ENCODE data around the gene TMOD2.
A peak's percentile ranks its signal among the peaks of the same experiment; 100 is the strongest.

Gene TMOD2

DNA sequence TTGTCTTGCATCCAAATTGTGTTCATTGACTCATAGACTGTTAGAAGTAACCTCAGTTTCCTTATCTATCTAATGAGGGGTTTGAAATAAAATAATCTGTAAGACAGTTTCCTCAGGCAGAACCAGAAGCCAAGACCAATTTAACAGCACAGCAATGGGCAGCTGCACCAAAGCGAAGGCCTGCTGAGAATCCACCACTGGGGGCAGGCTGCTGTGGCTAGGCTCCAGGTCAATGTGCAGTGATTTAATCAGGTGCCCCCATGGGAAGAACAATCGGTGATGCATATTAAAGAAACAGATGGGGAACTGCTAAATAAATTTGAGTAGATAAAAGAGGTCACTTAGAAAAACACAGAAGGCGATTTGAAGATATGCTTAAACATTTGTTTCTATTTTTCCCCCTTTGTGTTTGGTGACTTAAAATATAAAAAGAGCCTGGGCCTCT, 50.0 kb downstream of the TMOD2 start:
- TF ChIP-seq ZNF274 (IDR thresholded peaks at IDR 0.05; ENCODE audit: low read depth, low read length) = no peak

DNA sequence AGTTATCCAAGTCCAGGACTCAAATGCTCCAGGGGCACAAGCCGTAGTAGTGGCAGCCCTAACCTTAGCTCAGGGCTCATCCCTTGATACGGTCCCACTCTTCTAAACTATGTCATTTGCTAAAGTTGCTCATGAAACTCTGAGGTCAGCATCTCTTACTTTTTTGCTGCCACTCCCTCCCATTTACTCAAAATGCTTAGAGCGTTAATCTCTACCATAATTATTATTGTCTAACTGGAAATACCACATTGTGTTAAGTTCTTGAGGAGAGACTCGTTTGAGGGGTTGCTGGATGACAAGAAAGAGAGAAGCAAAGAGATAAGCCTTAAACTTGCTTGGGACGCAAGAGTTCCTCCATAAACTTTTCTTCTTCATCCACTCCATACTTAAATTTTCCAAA, 51.2 kb downstream of the TMOD2 start:
- no peak for TF ChIP-seq ZNF274 (IDR thresholded peaks at IDR 0.05; ENCODE audit: low read depth, low read length)

More for the DNA sequence above, 50.0 kb downstream of the TMOD2 start:
- no peak overlapping the region for H3K4me3 ChIP-seq (ENCODE audit: low read length)

DNA sequence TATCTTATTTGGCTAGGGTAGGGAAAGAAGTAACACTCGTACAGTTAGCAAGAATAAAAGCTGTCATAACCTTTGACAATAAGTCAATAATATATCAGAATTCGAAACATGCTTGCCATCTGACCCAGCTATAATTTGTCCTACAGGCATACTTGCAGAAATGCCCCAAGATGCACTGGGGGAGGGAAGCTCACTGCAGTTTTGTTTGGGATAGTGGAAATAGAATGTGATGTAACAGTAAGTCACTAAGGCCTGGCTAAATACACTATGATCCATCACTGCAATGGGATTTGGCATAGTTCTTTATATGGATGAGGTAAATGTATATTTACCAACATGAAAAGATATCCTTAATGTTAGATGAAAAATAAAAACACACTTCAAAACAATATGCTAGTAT, 52.6 kb downstream of the TMOD2 start:
- TF ChIP-seq ZNF274 (IDR thresholded peaks at IDR 0.05; ENCODE audit: low read depth, low read length) = no peak
- no peak overlapping the region for H3K4me3 ChIP-seq (ENCODE audit: low read length)

More for the DNA sequence above, 51.2 kb downstream of the TMOD2 start:
- no peak overlapping the region for H3K4me3 ChIP-seq (ENCODE audit: low read length)

DNA sequence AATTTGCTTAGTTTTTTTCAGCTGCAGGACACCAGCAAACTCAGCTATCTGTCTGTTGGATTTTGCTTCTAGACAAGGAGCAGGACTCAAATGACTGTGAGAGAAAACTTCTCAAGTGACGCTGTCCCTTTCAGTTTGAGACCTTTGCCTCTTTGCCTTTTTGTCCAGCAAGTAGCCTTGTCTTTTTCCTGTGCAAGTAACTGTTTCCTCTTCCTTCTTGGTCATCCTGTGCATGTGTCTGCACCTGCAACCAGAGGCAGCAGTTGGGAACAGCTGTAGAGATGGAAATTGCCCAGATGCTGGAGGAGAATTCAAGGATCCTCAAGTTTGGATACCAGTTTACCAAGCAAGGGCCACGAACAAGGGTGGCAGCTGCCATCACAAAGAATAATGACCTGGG, 54.7 kb downstream of the TMOD2 start:
- TF ChIP-seq ZNF274 (IDR thresholded peaks at IDR 0.05; ENCODE audit: low read depth, low read length) = no peak
- H3K4me3 ChIP-seq (ENCODE audit: low read length) = no peak overlapping the region

DNA sequence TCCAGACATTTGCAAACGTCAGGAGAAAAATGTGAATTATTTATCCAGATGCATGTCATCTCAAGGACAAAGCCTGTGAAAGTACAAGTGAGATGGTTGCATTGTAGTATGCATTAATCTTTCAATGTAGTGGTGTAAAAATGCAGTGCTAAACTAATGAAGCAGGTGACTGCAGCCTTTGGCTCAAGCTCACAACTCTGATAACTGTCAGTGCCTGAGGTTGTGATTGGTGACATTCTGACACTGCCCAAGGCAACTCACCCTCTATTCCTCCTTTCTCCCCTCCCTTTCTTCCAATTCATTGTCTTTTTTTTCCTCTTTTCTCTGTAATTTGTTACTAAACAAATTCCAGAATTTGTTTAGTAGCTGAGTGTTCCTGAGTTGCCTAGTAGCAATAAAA, 58.1 kb downstream of the TMOD2 start:
- no peak overlapping the region for H3K4me3 ChIP-seq (ENCODE audit: low read length)
- TF ChIP-seq ZNF274 (IDR thresholded peaks at IDR 0.05; ENCODE audit: low read depth, low read length) = no peak

DNA sequence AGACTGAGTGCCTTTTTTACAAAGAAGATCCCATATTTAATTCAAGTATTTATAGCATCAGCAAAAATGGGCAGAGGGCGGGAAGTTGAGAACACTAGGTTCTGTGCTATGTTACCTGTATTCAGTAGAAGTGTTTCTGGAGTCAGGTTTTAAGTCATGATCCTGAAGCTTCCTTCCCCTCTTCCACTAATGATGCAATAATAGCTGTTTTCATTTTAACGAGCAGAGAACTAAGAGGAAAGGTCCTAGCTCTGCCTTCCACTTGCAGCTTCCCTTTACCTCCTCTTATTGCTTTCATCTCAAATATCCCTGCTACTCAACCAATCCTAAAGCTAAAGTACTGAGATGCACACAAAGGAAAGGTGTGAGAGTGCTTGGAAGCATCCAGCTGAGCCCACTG, 61.2 kb downstream of the TMOD2 start:
- no peak overlapping the region for H3K4me3 ChIP-seq (ENCODE audit: low read length)

DNA sequence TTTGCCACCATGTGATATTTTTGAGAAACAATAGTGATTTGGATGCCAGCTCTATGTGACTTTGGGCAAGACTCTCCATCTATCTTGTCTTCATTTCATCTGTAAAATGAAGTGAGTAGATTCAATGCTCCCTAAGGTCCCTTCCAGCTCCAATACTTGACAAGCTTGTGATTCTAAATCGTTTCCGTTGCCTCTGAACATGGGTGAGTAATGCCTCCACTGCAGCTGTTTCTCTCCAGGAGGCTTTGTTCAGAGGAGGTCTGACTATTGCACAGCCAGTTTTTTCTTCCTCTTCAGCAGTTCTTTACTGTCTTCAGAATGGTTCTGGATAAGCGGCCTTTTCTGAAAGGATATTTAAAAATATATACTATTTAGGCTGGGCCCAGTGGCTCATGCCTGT, 63.2 kb downstream of the TMOD2 start:
- no peak overlapping the region for H3K4me3 ChIP-seq (ENCODE audit: low read length)
- TF ChIP-seq ZNF274 (IDR thresholded peaks at IDR 0.05; ENCODE audit: low read depth, low read length) = no peak

More for the DNA sequence above, 61.2 kb downstream of the TMOD2 start:
- TF ChIP-seq ZNF274 (IDR thresholded peaks at IDR 0.05; ENCODE audit: low read depth, low read length) = no peak

DNA sequence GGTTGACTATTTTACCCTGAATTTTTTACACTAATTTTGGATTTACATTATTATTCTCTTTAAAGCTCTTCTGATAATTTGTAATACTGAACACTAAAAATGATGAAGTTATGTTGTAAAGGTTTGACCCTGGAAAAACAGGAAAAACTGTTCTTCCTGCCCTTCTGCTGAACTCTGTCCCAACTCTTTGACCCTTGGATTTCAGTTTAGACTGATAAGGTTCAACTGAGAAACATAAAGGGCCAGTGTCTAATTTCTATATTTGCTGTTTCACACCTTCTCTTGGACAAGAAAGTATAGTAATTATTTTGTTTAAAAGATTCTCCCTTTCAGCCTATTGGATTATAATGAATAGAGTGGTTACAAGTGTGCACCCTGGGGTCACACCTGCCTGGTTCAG, 65.2 kb downstream of the TMOD2 start:
- TF ChIP-seq ZNF274 (IDR thresholded peaks at IDR 0.05; ENCODE audit: low read depth, low read length) = no peak
- H3K4me3 ChIP-seq (ENCODE audit: low read length) = no peak overlapping the region

DNA sequence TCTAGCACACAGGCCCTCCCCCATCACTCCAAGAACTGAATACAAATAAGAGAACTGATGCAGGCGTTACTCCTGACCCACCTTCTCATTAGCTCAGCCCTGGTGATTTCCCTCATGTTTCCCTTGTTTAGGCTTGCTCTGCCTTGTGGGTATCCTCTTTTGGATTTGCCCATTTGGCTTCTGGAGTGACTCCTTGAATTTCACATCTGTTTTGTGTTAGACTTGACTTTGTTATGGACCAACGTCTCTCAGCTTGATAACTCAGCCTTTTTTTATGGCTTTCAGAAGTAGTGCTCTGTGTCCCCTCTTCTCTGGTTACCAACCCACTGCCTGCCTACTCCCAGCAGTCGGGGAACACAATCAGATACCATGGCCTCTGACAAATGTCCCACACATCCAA, 66.8 kb downstream of the TMOD2 start:
- no peak overlapping the region for H3K4me3 ChIP-seq (ENCODE audit: low read length)
- no peak for TF ChIP-seq ZNF274 (IDR thresholded peaks at IDR 0.05; ENCODE audit: low read depth, low read length)

DNA sequence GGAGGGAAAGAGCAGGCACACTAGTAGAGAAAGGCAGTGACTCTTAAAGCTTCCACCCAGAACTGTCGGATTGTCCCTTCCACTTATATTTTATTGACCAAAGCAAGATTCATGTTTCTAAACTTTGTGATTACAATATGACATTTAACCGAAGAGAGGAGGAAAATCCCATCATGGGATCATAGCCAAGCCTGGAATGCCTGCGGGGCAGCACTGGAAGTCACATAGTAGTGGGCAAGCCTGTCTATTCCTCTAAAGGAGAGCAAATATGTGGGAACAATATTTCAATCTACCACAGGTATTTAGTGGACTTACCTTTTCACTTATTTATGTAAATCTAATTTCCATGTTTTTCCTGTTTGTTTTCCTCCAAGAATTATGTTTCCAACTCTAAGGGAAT, 74.3 kb downstream of the TMOD2 start:
- no peak for TF ChIP-seq ZNF274 (IDR thresholded peaks at IDR 0.05; ENCODE audit: low read depth, low read length)
- no peak overlapping the region for H3K4me3 ChIP-seq (ENCODE audit: low read length)

DNA sequence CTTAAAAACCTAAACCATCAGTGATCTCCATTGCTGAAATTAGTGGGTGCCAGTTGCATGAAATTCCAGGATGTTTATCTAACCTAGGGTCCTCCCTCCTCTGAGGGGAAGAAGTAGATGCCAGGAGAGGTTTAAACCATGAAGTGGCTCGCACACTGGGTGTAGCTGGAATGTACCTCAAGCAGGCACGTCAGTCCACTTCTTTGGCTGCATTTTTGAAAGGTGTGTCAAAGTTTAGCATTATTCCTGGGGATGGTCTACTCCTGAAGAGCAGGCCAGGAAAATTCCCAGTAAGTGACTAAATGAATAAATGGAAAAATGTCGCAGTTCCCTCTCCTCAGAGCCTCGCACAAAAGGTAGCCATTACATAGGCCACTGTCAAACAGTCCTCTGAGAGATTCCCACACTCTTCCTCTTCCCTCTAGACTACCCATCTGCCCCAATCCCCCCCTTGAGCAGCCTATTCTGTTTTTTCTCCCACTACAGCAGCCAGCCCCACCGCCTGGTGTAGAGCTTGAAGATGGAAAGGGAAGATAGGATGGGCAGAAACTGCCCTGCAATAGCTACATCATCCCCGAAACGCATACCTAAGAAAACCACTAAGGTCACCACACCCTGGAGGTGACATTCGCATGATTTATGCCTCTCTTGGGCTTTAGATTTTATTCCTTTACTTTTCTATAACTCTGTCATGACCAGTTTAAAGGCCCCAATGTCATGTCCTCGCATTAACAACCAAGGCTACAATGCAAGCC, 77.4 kb downstream of the TMOD2 start:
- H3K4me3 ChIP-seq (ENCODE audit: low read length) = no peak overlapping the region
- no peak for TF ChIP-seq ZNF274 (IDR thresholded peaks at IDR 0.05; ENCODE audit: low read depth, low read length)

DNA sequence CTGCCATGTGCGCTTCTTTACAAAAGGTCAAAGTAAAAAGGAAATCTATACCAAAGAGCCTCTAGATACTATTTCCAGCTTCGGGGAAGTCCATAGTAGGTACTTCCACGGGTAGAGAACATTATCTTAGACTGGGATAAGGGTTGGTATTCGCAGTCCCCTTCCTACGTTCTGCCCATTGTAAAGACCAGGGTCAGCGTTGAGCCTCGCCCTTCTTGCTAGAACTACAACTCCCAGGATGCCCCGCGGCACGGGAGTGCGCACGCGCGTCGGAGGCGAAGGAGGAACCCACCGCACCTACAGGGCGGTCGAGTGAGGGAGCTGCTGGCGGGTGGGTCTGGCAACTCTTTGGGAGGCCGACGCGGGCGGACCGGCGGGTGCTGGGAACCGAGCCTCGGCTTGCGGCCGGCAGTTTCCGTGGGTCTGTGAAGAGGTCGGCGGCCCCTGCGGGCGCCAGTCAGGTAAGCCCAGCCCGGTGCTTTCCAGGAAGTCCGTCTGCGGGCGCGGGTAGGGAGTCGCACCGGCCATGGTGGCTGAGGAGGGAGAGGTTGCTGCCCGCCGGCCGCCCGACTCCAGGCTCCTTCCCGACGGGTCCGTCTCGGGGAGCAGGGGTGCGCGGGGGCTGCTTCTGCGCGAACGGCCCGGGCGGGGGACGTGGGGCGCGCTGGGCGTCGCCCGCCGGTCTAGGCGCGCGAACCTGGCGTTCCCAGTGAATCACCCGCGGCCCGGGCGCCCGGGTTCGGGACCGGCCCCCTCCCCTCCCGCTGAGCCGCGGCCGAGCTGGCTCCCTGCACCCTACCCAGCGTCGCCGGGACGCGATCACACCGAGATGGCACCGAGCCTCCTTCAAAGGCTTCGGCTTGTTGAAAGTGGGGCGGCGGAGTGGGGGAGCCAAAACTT, 78.2 kb downstream of the TMOD2 start, which contains the start of gene TMOD3:
TSS of gene TMOD3 (plus strand) at position 278 of the 900 bp plus-strand sequence. CDS start 33,232 bp downstream, outside the sequence.
- H3K4me3 ChIP-seq (ENCODE audit: low read length) = peak within 1 kb of the TSS; percentile 84
- no peak for TF ChIP-seq ZNF274 (IDR thresholded peaks at IDR 0.05; ENCODE audit: low read depth, low read length)

DNA sequence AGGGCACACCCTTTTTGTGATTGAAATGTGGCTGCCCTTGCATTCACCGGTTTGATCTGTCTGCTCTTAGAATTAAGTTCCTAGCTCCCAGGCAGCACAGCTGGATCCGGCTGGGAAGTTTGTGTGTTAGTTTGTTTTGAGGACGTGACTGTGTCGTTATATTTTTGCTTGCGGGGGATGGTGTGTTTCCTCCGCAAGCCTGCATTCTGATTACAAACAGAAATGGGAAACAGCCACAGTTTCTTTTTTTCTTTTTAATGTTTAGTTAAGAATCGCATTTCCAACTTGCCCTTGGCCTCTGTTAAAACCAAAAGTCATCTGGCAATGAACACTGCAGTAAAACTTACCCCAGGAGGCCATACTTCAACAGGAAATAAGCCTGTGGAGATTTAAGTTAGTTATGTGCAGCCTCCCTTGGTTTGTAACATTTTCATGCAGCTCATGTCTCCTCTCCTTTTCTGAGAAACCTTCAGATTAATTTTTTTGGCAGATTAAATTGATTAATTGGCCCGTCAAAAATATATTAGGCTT, 78.9 kb downstream of the TMOD2 start:
- peak overlapping the region; percentile 84 for H3K4me3 ChIP-seq (ENCODE audit: low read length)
- TF ChIP-seq ZNF274 (IDR thresholded peaks at IDR 0.05; ENCODE audit: low read depth, low read length) = no peak

DNA sequence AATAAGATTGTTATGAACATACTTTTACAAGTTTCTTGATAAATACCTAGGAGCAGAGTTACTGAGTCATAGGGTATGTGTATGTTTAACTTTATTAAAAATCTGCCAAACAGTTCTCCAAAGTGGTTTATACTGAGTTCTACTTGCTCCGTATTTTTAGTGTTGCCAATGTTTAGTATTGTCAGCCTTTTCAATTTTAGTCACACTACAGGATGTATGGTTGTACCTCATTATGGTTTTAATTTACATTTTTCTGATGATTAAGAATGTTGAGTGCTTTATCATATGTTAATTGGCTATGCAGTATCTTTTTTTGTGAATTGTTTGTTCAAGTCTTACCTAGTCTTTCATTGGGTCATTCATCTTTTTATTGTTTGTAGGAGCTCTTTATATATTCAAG, 82.4 kb downstream of the TMOD2 start:
- no peak for TF ChIP-seq ZNF274 (IDR thresholded peaks at IDR 0.05; ENCODE audit: low read depth, low read length)
- H3K4me3 ChIP-seq (ENCODE audit: low read length) = no peak overlapping the region

Measured in GM08714 (cell line).